Osteocyte (in vitro differentiated cells): ENCODE measurements around the gene MRAP2. TPM values are rescaled to one million over a fixed set of nuclear protein-coding genes. Genes with fewer than 3 reads are reported as not detected.

Experiments
- DNase-seq: peaks from one replicate; pipeline ENCODE4 v3.0.0; 2021; ENCODE audit warnings: mixed read lengths; ENCODE audit not compliant: unreplicated experiment; ENCODE audit errors: extremely low spot score
- H3K27ac Mint-ChIP-seq: one replicate; pipeline ENCODE4 v1.8.0; 2021; ENCODE audit warnings: mild to moderate bottlenecking, mixed read lengths; ENCODE audit not compliant: unreplicated experiment
- H3K27me3 Mint-ChIP-seq: one replicate; pipeline ENCODE4 v1.8.0; 2021; ENCODE audit warnings: mixed read lengths; ENCODE audit not compliant: unreplicated experiment
- H3K36me3 Mint-ChIP-seq: one replicate; pipeline ENCODE4 v1.8.0; 2021; ENCODE audit warnings: mixed read lengths; ENCODE audit not compliant: unreplicated experiment
- H3K4me1 Mint-ChIP-seq: one replicate; pipeline ENCODE4 v1.8.0; 2021; ENCODE audit warnings: mixed read lengths; ENCODE audit not compliant: unreplicated experiment
- H3K4me3 Mint-ChIP-seq: one replicate; pipeline ENCODE4 v1.8.0; 2021; ENCODE audit warnings: mild to moderate bottlenecking, moderate library complexity, mixed read lengths; ENCODE audit not compliant: unreplicated experiment
- H3K9me3 Mint-ChIP-seq: one replicate; pipeline ENCODE4 v1.8.0; 2021; ENCODE audit warnings: mixed read lengths; ENCODE audit not compliant: unreplicated experiment
- total RNA-seq: library from RNA; stranded (reverse); gene quantifications from 2 replicates; pipeline ENCODE4 v1.2.1, GENCODE V29; 2021
- TF ChIP-seq, protein P1 (sequence below): fragments of 200-600 bp; sonication (generic); IDR thresholded peaks from 2 replicates; pipeline ENCODE4 v1.5.0; 2021; ENCODE audit warnings: antibody characterized with exemption, mild to moderate bottlenecking, moderate library complexity

The MRAP2 gene
- total RNA-seq, 1 donor from 2014 or later: 10.7 TPM

DNA sequence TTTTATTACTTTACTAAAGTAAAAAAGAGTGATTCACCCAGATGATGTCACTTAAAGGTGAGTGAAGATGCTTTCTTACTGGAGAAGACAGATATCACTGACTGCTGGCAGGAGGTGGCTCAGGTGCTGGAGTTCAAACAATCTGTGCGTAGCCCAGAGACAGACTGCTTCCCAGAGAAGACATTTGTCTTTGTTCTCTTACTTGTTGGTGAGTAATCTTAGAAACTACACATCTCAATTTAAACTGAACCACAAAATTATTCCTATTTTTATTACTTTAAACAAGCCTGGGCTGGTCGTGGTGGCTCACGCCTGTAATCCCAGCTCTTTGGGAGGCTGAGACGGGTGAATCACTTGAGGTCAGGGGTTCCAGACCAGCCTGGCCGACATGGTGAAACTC is 101.7 kb downstream of the MRAP2 start:
- TF ChIP-seq, protein P1, sequence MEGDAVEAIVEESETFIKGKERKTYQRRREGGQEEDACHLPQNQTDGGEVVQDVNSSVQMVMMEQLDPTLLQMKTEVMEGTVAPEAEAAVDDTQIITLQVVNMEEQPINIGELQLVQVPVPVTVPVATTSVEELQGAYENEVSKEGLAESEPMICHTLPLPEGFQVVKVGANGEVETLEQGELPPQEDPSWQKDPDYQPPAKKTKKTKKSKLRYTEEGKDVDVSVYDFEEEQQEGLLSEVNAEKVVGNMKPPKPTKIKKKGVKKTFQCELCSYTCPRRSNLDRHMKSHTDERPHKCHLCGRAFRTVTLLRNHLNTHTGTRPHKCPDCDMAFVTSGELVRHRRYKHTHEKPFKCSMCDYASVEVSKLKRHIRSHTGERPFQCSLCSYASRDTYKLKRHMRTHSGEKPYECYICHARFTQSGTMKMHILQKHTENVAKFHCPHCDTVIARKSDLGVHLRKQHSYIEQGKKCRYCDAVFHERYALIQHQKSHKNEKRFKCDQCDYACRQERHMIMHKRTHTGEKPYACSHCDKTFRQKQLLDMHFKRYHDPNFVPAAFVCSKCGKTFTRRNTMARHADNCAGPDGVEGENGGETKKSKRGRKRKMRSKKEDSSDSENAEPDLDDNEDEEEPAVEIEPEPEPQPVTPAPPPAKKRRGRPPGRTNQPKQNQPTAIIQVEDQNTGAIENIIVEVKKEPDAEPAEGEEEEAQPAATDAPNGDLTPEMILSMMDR: no peak
- DNase-seq: no peak
- peaks cover 16% of the 10 kb centered on the region for H3K9me3 Mint-ChIP-seq
- peaks cover 28% of the 10 kb centered on the region for H3K36me3 Mint-ChIP-seq
- H3K4me3 Mint-ChIP-seq: no peak overlapping the region
- H3K27me3 Mint-ChIP-seq: no peaks in the 10 kb centered on the region
- peaks cover 26% of the 10 kb centered on the region for H3K4me1 Mint-ChIP-seq
- no peak overlapping the region for H3K27ac Mint-ChIP-seq

DNA sequence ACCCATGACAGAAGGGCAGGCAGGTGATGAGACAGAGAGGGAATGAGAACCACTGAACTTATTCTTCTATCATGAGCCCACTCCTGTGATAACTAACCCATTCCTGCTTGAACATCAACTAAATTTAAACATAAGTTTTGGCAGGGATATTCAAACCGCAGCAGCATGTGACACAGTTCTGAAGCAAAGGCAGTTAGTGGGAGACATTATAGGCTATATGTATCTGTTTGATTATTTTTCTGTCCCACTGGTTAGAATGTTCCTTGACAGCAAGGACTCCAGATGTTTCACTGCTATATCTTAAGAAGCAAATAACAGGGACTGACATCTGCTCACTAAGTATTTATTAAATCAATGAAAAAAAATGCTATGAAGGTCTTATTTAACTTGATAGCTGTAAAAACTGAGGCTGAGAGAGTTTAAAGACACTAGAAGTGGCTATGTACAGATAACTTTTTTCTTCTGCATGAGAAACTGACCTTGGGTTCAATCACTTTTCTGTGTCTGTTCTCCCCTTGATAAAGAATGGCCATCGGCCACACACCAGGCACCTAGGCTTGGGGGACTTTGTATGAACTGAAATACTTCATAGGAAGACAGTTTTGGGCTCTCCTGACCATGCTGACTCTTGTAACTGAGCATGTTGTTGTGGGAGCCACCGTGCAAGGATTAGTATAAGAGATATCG is 102.9 kb downstream of the MRAP2 start:
- no peak for DNase-seq
- TF ChIP-seq, protein P1: no peak
- peaks cover 29% of the 10 kb centered on the region for H3K4me1 Mint-ChIP-seq
- H3K27ac Mint-ChIP-seq: peak overlapping the region; percentile 55
- peaks cover 7% of the 10 kb centered on the region for H3K9me3 Mint-ChIP-seq
- no peak overlapping the region for H3K4me3 Mint-ChIP-seq
- peaks cover 27% of the 10 kb centered on the region for H3K36me3 Mint-ChIP-seq
- H3K27me3 Mint-ChIP-seq: no peaks in the 10 kb centered on the region

DNA sequence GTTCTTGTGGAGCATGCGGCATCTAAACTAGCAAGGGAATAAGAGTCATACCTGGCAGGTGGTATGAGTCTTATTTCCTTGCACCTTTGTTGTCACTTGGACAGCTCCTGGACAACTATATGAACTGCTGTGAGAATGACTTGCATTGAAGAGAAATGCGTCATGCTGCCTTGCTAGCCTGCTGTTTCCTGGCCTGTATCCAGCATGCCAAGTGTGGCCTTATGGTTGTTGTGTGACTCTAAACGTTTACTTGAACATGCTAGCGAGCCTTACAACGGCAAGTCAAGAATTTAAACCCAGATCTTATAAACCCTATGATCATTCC is 103.4 kb downstream of the MRAP2 start:
- Mint-ChIP-seq H3K36me3 (peaks cover 27% of the 10 kb centered on the region), H3K4me3 (no peak overlapping the region), H3K27ac (peak overlapping the region; percentile 55), H3K4me1 (peaks cover 34% of the 10 kb centered on the region), H3K27me3 (no peaks in the 10 kb centered on the region), H3K9me3 (peaks cover 6% of the 10 kb centered on the region)
- no peak for DNase-seq
- TF ChIP-seq, protein P1: no peak

GRCh38 chr6:84137989-84138575 is 104.5 kb downstream of the MRAP2 start:
- Mint-ChIP-seq H3K27me3 (no peaks in the 10 kb centered on the region), H3K36me3 (peaks cover 18% of the 10 kb centered on the region), H3K9me3 (no peaks in the 10 kb centered on the region), H3K27ac (peak overlapping the region; percentile 39), H3K4me3 (no peak overlapping the region), H3K4me1 (peaks cover 38% of the 10 kb centered on the region)
- no peak for DNase-seq
- TF ChIP-seq, protein P1: no peak

GRCh38 chr6:84139311-84139710 is 105.7 kb downstream of the MRAP2 start:
- Mint-ChIP-seq H3K27ac (no peak overlapping the region), H3K4me1 (peaks cover 40% of the 10 kb centered on the region), H3K27me3 (no peaks in the 10 kb centered on the region), H3K36me3 (peaks cover 13% of the 10 kb centered on the region), H3K4me3 (no peak overlapping the region), H3K9me3 (no peaks in the 10 kb centered on the region)
- TF ChIP-seq, protein P1: no peak
- no peak for DNase-seq

Other genes starting within 250 kb of the MRAP2 start
- not detected in 2 replicates for gene RIPPLY2, start 180.4 kb upstream of the MRAP2 start, total RNA-seq
- gene CYB5R4, start 174.1 kb upstream of the MRAP2 start, total RNA-seq: 10.9 and 11.4 TPM in 2 replicates
- gene CEP162, start 193.9 kb downstream of the MRAP2 start, total RNA-seq: 10.1 and 10.7 TPM in 2 replicates